ENCODE data around the gene FMO4. TPM values are rescaled to one million over a fixed set of nuclear protein-coding genes. Genes with fewer than 3 reads are reported as not detected.
"Not testable (repeated sequence)": the region's sequence is repeated elsewhere in the genome, so short reads cannot be mapped to it uniquely, and the experiment has no call there.

Gene FMO4
- total and polyA plus RNA-seq, 2 donors: 3.2 to 13.8 TPM

DNA sequence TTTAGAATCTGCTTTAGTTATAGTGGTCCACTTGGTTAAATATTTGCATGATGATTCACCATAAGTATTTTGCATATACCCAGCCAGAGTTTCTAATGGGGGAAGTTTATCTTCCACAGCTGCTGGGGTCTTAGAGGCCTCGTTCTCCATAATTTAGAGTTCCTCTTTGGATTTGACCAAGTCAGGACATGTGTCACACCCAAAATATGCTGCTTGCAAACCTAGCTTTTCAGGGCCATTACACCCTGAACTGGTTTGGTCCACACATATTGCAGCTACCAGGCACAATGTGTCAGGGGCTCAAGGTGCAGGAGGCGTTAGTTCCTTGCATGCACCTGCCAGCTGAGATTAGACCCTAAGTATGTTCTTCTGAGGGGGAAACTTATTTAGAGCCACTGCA, 17.1 kb upstream of the FMO4 start:
- Histone ChIP-seq H3K36me3 (ENCODE audit: insufficient read depth) (no peaks in the 10 kb centered on the region), H3K4me3 (ENCODE audit: low read depth, low read length) (no peak overlapping the region), H3K4me1 (ENCODE audit: insufficient read depth) (no peaks in the 10 kb centered on the region), H3K27ac (ENCODE audit: low read depth) (no peak overlapping the region)
- no peak for DNase-seq (ENCODE audit: extremely low spot score)
- WGBS: 67% methylated on average over 2 of the region's 2 CpGs

- no peaks in the 10 kb centered on the region for H3K36me3 ChIP-seq (ENCODE audit: insufficient read depth)
- no peaks in the 10 kb centered on the region for H3K4me1 ChIP-seq (ENCODE audit: insufficient read depth)
- no peak for DNase-seq (ENCODE audit: extremely low spot score)
- H3K4me3 ChIP-seq (ENCODE audit: low read depth, low read length): no peak overlapping the region
- WGBS: 73% methylated on average over 4 of the region's 4 CpGs
- H3K27ac ChIP-seq (ENCODE audit: low read depth): no peak overlapping the region
These were observed 15.3 kb upstream of the FMO4 start for GRCh38 chr1:171298696-171299095.

- no peak overlapping the region for H3K27ac ChIP-seq (ENCODE audit: low read depth)
- H3K36me3 ChIP-seq (ENCODE audit: insufficient read depth): no peaks in the 10 kb centered on the region
- DNase-seq (ENCODE audit: extremely low spot score): no peak
- no peaks in the 10 kb centered on the region for H3K4me1 ChIP-seq (ENCODE audit: insufficient read depth)
- WGBS: 73% methylated on average over 2 of the region's 2 CpGs
- no peak overlapping the region for H3K4me3 ChIP-seq (ENCODE audit: low read depth, low read length)
These were observed 14.6 kb upstream of the FMO4 start for GRCh38 chr1:171299342-171299741.

DNA sequence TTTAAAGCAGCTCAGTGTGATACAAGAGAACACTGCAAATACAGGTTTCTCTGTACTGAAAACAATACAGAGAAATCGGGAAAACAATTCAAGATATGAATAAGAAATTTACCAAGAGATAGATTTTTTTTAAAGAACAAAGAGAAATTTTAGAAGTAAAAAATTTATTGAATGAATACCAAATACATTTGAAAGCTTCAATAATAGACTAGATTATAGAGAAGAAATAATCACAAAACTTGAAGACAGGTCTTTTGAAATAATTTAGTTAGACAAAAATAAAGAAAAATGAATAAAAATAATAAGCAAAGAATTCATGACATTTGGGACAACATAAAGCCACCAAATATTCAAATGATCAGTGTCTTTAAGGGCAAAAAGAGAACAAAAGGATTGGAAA, 13.6 kb upstream of the FMO4 start:
- WGBS: 92% methylated on average over 1 of the region's 1 CpG
- no peaks in the 10 kb centered on the region for H3K36me3 ChIP-seq (ENCODE audit: insufficient read depth)
- H3K4me1 ChIP-seq (ENCODE audit: insufficient read depth): no peaks in the 10 kb centered on the region
- DNase-seq (ENCODE audit: extremely low spot score): no peak
- no peak overlapping the region for H3K4me3 ChIP-seq (ENCODE audit: low read depth, low read length)
- no peak overlapping the region for H3K27ac ChIP-seq (ENCODE audit: low read depth)

- 40% methylated on average over 3 of the region's 3 CpGs for WGBS
- H3K27ac ChIP-seq (ENCODE audit: low read depth): no peak overlapping the region
- DNase-seq (ENCODE audit: extremely low spot score): no peak
- no peaks in the 10 kb centered on the region for H3K4me1 ChIP-seq (ENCODE audit: insufficient read depth)
- no peak overlapping the region for H3K4me3 ChIP-seq (ENCODE audit: low read depth, low read length)
- H3K36me3 ChIP-seq (ENCODE audit: insufficient read depth): no peaks in the 10 kb centered on the region
These were observed 3.3 kb upstream of the FMO4 start for GRCh38 chr1:171310661-171311087.

- Histone ChIP-seq H3K36me3 (ENCODE audit: insufficient read depth) (no peaks in the 10 kb centered on the region), H3K4me1 (ENCODE audit: insufficient read depth) (no peaks in the 10 kb centered on the region), H3K4me3 (ENCODE audit: low read depth, low read length) (no peak overlapping the region), H3K27ac (ENCODE audit: low read depth) (no peak overlapping the region)
- DNase-seq (ENCODE audit: extremely low spot score): no peak
- 85% methylated on average over 8 of the region's 8 CpGs for WGBS
These were observed 2.0 kb upstream of the FMO4 start for GRCh38 chr1:171311771-171312558.

DNA sequence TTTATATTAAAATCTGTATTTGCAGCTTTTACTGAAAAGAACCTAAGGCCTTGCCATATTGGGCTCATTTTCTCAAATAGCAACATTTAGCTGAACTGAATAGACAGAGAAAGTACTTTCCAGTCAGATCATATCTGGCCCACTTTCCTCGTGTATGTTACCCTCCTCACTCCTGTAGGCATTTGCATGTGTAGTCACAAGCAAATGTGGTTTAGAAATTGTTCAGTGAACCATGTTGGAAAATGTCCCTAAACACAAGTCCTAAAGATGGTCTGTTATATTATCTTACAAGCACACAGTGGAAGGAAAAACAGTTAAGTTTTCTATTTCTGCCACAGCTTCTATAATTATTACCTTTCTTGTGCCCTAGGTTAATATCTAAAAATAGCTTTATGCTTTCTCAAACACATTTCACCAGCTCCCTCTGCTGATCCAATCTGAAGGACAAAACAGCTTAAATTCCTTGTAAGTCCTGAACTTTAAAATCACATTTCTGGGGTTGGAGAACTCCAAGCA, 606 bp upstream of the FMO4 start:
- WGBS: 11% methylated on average over 1 of the region's 1 CpG
- H3K4me1 ChIP-seq (ENCODE audit: insufficient read depth): no peaks in the 10 kb centered on the region
- no peak overlapping the region for H3K27ac ChIP-seq (ENCODE audit: low read depth)
- no peaks in the 10 kb centered on the region for H3K36me3 ChIP-seq (ENCODE audit: insufficient read depth)
- no peak for DNase-seq (ENCODE audit: extremely low spot score)
- no peak overlapping the region for H3K4me3 ChIP-seq (ENCODE audit: low read depth, low read length)

DNA sequence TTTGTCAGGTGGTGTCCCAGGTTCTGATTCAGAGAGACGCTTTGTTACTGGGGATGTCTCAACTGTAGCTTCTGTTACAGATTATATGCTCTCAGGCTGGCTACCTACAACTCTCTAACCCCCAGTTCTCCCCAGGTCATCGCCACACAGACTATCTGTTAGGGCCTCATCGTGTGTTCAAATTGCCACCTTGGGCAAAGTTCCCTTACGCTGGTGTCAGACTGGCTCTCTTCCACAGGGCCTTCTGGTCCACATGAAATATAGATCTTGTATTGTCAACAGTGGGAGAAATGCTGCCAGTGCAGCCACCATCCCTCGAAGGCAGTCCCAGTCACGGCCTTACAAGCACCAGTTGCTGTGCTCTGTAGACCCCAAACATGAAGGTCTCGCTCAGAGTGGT, 15.3 kb downstream of the FMO4 start:
- WGBS: 92% methylated on average over 7 of the region's 7 CpGs
- no peaks in the 10 kb centered on the region for H3K4me1 ChIP-seq (ENCODE audit: insufficient read depth)
- no peak overlapping the region for H3K27ac ChIP-seq (ENCODE audit: low read depth)
- no peak overlapping the region for H3K4me3 ChIP-seq (ENCODE audit: low read depth, low read length)
- H3K36me3 ChIP-seq (ENCODE audit: insufficient read depth): no peaks in the 10 kb centered on the region
- DNase-seq (ENCODE audit: extremely low spot score): no peak

DNA sequence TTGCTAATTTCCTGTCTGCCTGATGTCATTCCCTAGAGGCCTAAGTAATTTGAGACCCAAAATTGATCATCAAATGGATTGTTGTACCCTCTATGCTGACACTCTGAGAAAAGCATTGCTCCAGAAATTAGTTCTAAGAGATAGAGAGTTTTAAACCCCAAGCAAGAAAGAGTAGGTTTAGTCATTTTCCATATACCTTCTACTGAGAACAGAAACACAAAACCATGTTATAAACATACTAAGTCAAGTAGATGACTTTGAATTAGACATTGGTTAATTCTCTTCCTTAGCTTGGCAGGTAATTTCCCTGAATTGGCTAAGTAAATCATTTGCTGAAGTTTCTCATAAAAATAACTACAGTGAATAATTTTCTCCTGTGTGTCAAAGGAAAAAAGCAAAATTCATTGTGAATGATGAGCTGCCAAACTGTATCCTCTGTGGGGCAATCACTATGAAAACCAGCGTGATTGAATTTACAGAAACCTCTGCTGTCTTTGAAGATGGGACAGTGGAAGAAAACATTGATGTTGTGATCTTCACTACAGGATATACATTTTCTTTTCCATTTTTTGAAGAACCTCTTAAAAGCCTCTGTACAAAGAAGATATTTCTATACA, 20.1 kb downstream of the FMO4 start:
- Histone ChIP-seq H3K27ac (ENCODE audit: low read depth) (no peak overlapping the region), H3K36me3 (ENCODE audit: insufficient read depth) (peaks cover 2% of the 10 kb centered on the region), H3K4me3 (ENCODE audit: low read depth, low read length) (no peak overlapping the region), H3K4me1 (ENCODE audit: insufficient read depth) (no peaks in the 10 kb centered on the region)
- DNase-seq (ENCODE audit: extremely low spot score): no peak
- WGBS: 88% methylated on average over 1 of the region's 1 CpG

DNA sequence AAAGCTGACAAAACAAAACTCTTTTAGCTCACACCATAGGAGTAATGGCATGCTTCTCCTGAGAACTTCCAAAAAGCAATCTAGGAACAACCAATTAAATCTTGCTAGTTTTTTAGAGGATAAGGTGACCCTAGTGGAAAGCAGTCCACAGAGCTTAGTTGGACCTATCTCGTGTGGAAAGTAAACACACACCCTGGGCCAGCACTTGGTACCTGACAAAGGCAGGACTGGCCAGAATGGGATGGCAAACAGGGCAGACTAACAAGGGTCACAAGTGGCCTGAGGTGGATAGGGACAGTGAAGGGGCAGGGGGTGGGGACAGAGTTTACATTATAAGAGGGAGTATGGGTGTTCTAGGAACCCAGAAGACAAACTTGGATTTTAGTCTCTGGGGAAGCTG, 22.0 kb downstream of the FMO4 start:
- Histone ChIP-seq H3K4me3 (ENCODE audit: low read depth, low read length) (no peak overlapping the region), H3K27ac (ENCODE audit: low read depth) (no peak overlapping the region), H3K4me1 (ENCODE audit: insufficient read depth) (no peaks in the 10 kb centered on the region), H3K36me3 (ENCODE audit: insufficient read depth) (peaks cover 2% of the 10 kb centered on the region)
- WGBS: 19% methylated on average over 1 of the region's 1 CpG
- no peak for DNase-seq (ENCODE audit: extremely low spot score)

DNA sequence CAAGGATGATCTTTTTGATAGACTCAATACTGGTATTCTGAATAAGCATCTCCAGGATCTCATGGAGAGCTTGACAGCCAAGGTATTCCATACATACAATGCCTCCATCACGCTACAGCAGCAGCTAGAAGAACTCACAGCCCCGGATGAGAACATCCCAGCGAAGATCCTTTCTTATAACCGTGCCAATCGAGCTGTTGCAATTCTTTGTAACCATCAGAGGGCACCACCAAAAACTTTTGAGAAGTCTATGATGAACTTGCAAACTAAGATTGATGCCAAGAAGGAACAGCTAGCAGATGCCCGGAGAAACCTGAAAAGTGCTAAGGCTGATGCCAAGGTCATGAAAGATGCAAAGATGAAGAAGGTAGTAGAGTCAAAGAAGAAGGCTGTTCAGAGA, 25.4 kb downstream of the FMO4 start:
- H3K36me3 ChIP-seq (ENCODE audit: insufficient read depth); H3K4me3 ChIP-seq (ENCODE audit: low read depth, low read length); H3K4me1 ChIP-seq (ENCODE audit: insufficient read depth); H3K27ac ChIP-seq (ENCODE audit: low read depth); DNase-seq (ENCODE audit: extremely low spot score): not testable (repeated sequence)
- WGBS: 89% methylated on average over 6 of the region's 6 CpGs

DNA sequence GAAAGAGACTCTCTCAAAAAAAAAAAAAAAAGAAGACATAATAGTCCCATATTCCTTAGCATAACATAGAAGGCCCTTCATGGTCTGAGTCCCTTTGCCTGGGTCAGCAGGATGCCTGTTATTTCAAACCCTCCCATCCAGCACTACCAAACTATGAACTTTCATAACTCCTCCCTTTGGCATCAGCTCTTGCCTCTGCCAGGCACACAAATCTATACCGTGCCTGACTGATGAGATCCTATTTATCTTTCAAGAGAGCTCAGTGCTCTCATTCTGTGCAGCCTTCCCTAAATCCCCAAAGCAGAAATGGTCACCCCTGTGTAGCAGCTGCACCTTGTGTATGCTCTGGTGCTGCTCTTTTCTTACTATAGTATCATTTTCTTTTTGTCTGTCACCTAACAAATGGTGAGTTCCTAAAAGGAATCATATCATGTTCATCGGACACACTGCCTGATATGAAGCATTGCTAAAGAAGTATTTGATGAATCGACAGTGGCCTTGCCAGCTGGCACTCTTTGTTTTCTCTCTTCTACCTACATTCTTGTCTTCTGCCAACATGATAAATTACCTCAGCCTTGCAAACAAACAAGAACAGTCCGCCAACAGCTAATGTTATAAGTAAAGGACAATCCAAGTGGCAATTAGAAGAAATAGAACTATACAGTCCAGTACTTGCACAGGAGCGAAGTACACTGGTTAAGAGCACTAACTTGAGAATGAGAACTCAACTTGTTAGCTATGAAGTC, 29.9 kb downstream of the FMO4 start:
- DNase-seq (ENCODE audit: extremely low spot score): no peak
- no peaks in the 10 kb centered on the region for H3K4me1 ChIP-seq (ENCODE audit: insufficient read depth)
- 85% methylated on average over 5 of the region's 5 CpGs for WGBS
- no peak overlapping the region for H3K27ac ChIP-seq (ENCODE audit: low read depth)
- H3K4me3 ChIP-seq (ENCODE audit: low read depth, low read length): no peak overlapping the region
- H3K36me3 ChIP-seq (ENCODE audit: insufficient read depth): no peaks in the 10 kb centered on the region

DNA sequence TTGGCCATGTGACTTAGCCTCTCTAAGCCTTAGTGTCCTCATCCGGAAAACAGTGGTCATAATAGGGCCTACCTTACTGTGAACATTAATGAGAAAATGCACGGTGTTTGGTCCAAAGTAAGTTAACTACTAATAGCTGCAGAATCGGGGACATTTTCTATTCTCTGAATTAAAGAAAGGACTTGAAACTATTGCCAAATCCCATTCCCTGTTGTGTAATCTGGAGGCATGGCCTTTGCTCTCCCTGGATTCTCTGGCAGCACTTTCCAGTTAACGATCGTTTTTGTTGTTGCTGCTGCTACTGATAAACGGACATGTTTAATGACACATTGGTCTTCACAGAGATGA, 30.5 kb downstream of the FMO4 start:
- H3K36me3 ChIP-seq (ENCODE audit: insufficient read depth): no peaks in the 10 kb centered on the region
- no peak for DNase-seq (ENCODE audit: extremely low spot score)
- no peaks in the 10 kb centered on the region for H3K4me1 ChIP-seq (ENCODE audit: insufficient read depth)
- 72% methylated on average over 6 of the region's 6 CpGs for WGBS
- H3K27ac ChIP-seq (ENCODE audit: low read depth): no peak overlapping the region
- H3K4me3 ChIP-seq (ENCODE audit: low read depth, low read length): no peak overlapping the region

- no peak for DNase-seq (ENCODE audit: extremely low spot score)
- no peak overlapping the region for H3K4me3 ChIP-seq (ENCODE audit: low read depth, low read length)
- H3K27ac ChIP-seq (ENCODE audit: low read depth): no peak overlapping the region
- H3K4me1 ChIP-seq (ENCODE audit: insufficient read depth): no peaks in the 10 kb centered on the region
- no peaks in the 10 kb centered on the region for H3K36me3 ChIP-seq (ENCODE audit: insufficient read depth)
These were observed 31.6 kb downstream of the FMO4 start for GRCh38 chr1:171345536-171345935.

All from urinary bladder (tissue), 4 donors.